Measurements from ENCODE around the gene KCNMB2.
A peak's percentile ranks its signal among the peaks of the same experiment; 100 is the strongest.

KCNMB2 gene

GRCh38 chr3:178631950-178632349, 95.7 kb downstream of the KCNMB2 start:
- H3K27ac ChIP-seq = no peak overlapping the region
- DNase-seq (ENCODE audit: low read depth, low spot score) = no peak

- no peak overlapping the region for H3K27ac ChIP-seq
- DNase-seq (ENCODE audit: low read depth, low spot score) = no peak
Measured at GRCh38 chr3:178634975-178635374, 98.7 kb downstream of the KCNMB2 start.

- H3K27ac ChIP-seq = no peak overlapping the region
- DNase-seq (ENCODE audit: low read depth, low spot score) = no peak
Measured at GRCh38 chr3:178637802-178638201, 101.6 kb downstream of the KCNMB2 start.

- H3K27ac ChIP-seq = no peak overlapping the region
- no peak for DNase-seq (ENCODE audit: low read depth, low spot score)
Measured at GRCh38 chr3:178645503-178645902, 109.3 kb downstream of the KCNMB2 start.

GRCh38 chr3:178646186-178646862, 110.1 kb downstream of the KCNMB2 start:
- no peak for DNase-seq (ENCODE audit: low read depth, low spot score)
- H3K27ac ChIP-seq = no peak overlapping the region

GRCh38 chr3:178655488-178655887, 119.3 kb downstream of the KCNMB2 start:
- H3K27ac ChIP-seq = no peak overlapping the region
- DNase-seq (ENCODE audit: low read depth, low spot score) = no peak

GRCh38 chr3:178658694-178659325, 122.6 kb downstream of the KCNMB2 start:
- no peak for DNase-seq (ENCODE audit: low read depth, low spot score)
- no peak overlapping the region for H3K27ac ChIP-seq

GRCh38 chr3:178663201-178663934, 127.1 kb downstream of the KCNMB2 start:
- H3K27ac ChIP-seq = no peak overlapping the region
- DNase-seq (ENCODE audit: low read depth, low spot score) = no peak

- H3K27ac ChIP-seq = no peak overlapping the region
- no peak for DNase-seq (ENCODE audit: low read depth, low spot score)
Measured at GRCh38 chr3:178665747-178666146, 129.5 kb downstream of the KCNMB2 start.

- no peak overlapping the region for H3K27ac ChIP-seq
- no peak for DNase-seq (ENCODE audit: low read depth, low spot score)
Measured at GRCh38 chr3:178669022-178669601, 132.9 kb downstream of the KCNMB2 start.

GRCh38 chr3:178669758-178670157, 133.5 kb downstream of the KCNMB2 start:
- DNase-seq (ENCODE audit: low read depth, low spot score) = no peak
- H3K27ac ChIP-seq = no peak overlapping the region

- H3K27ac ChIP-seq = peak overlapping the region; percentile 75
- no peak for DNase-seq (ENCODE audit: low read depth, low spot score)
Measured at GRCh38 chr3:178671377-178671776, 135.1 kb downstream of the KCNMB2 start.

- peak overlapping the region; percentile 75 for H3K27ac ChIP-seq
- DNase-seq (ENCODE audit: low read depth, low spot score) = peak; percentile 60
Measured at GRCh38 chr3:178671791-178672190, 135.6 kb downstream of the KCNMB2 start.

GRCh38 chr3:178672275-178672674, 136.0 kb downstream of the KCNMB2 start:
- DNase-seq (ENCODE audit: low read depth, low spot score) = no peak

GRCh38 chr3:178673529-178673928, 137.3 kb downstream of the KCNMB2 start:
- DNase-seq (ENCODE audit: low read depth, low spot score) = no peak
- H3K27ac ChIP-seq = no peak overlapping the region

More at GRCh38 chr3:178672275-178672674, 136.0 kb downstream of the KCNMB2 start:
- H3K27ac ChIP-seq = peak overlapping the region; percentile 75

GRCh38 chr3:178676077-178676476, 139.8 kb downstream of the KCNMB2 start:
- no peak overlapping the region for H3K27ac ChIP-seq

GRCh38 chr3:178676942-178677790, 140.9 kb downstream of the KCNMB2 start:
- no peak overlapping the region for H3K27ac ChIP-seq
- no peak for DNase-seq (ENCODE audit: low read depth, low spot score)

More at GRCh38 chr3:178676077-178676476, 139.8 kb downstream of the KCNMB2 start:
- DNase-seq (ENCODE audit: low read depth, low spot score) = no peak

GRCh38 chr3:178677961-178678360, 141.7 kb downstream of the KCNMB2 start:
- no peak for DNase-seq (ENCODE audit: low read depth, low spot score)
- H3K27ac ChIP-seq = no peak overlapping the region

GRCh38 chr3:178680037-178680436, 143.8 kb downstream of the KCNMB2 start:
- DNase-seq (ENCODE audit: low read depth, low spot score) = no peak
- no peak overlapping the region for H3K27ac ChIP-seq

- H3K27ac ChIP-seq = no peak overlapping the region
- DNase-seq (ENCODE audit: low read depth, low spot score) = no peak
Measured at GRCh38 chr3:178680489-178680888, 144.3 kb downstream of the KCNMB2 start.
